ENCODE data around the gene ACVR1B. TPM values are rescaled to one million over a fixed set of nuclear protein-coding genes. Genes with fewer than 3 reads are reported as not detected.

ACVR1B gene
- total and polyA plus RNA-seq, 2 experiments from 2014 or later, result 5.7 to 22.4 TPM

GRCh38 chr12:52009081-52009751, 57.7 kb downstream of the ACVR1B start:
- no peaks in the 10 kb centered on the region for H3K79me2 ChIP-seq
- peaks cover 33% of the 10 kb centered on the region for H3K27me3 ChIP-seq
- peak overlapping the region; percentile 92 for H3K27ac ChIP-seq
- no peaks in the 10 kb centered on the region for H3K9me3 ChIP-seq (ENCODE audit: low read depth)
- no peaks in the 10 kb centered on the region for H4K20me1 ChIP-seq (ENCODE audit: insufficient read depth, poor library complexity, severe bottlenecking)
- WGBS (ENCODE audit: low lambda C conversion rate, missing lambda C conversion rate), result 89% methylated on average over 10 of the region's 10 CpGs
- peaks cover 20% of the 10 kb centered on the region for H3K4me1 ChIP-seq (ENCODE audit: insufficient read depth)
- no peak overlapping the region for H2AFZ ChIP-seq
- H3K4me3 ChIP-seq, result no peak overlapping the region
- no peak for DNase-seq (ENCODE audit: low spot score)
- H3K9me2 ChIP-seq (replicated peaks; ENCODE audit: insufficient read depth), result no peaks in the 10 kb centered on the region
- no peaks in the 10 kb centered on the region for H3K36me3 ChIP-seq (replicated peaks; ENCODE audit: insufficient read depth, low read depth)
- TF ChIP-seq EZH2 (IDR thresholded peaks at IDR 0.05; ENCODE audit: borderline replicate concordance) (no peak), CTCF (IDR thresholded peaks at IDR 0.05; ENCODE audit: poor library complexity) (no peak), EZH2phosphoT487 (IDR thresholded peaks at IDR 0.05; ENCODE audit: low read depth, severe bottlenecking, unreplicated experiment) (no peak)
- H3K4me2 ChIP-seq, result peak overlapping the region; percentile 64

- Histone ChIP-seq H3K27ac (peak overlapping the region; percentile 92), H3K9me2 (replicated peaks; ENCODE audit: insufficient read depth) (no peaks in the 10 kb centered on the region), H4K20me1 (ENCODE audit: insufficient read depth, poor library complexity, severe bottlenecking) (no peaks in the 10 kb centered on the region), H3K4me2 (peak overlapping the region; percentile 64), H3K9me3 (ENCODE audit: low read depth) (no peaks in the 10 kb centered on the region), H3K4me3 (no peak overlapping the region), H3K36me3 (replicated peaks; ENCODE audit: insufficient read depth, low read depth) (no peaks in the 10 kb centered on the region), H3K79me2 (no peaks in the 10 kb centered on the region), H3K4me1 (ENCODE audit: insufficient read depth) (peaks cover 20% of the 10 kb centered on the region), H3K27me3 (peaks cover 30% of the 10 kb centered on the region), H2AFZ (no peak overlapping the region)
- peak; percentile 90 for DNase-seq (ENCODE audit: low spot score)
- 40% methylated on average over 5 of the region's 11 CpGs for WGBS (ENCODE audit: low lambda C conversion rate, missing lambda C conversion rate)
- TF ChIP-seq EZH2phosphoT487 (IDR thresholded peaks at IDR 0.05; ENCODE audit: low read depth, severe bottlenecking, unreplicated experiment) (no peak), EZH2 (IDR thresholded peaks at IDR 0.05; ENCODE audit: borderline replicate concordance) (no peak), CTCF (IDR thresholded peaks at IDR 0.05; ENCODE audit: poor library complexity) (no peak)
Measured at GRCh38 chr12:52010152-52010622, 58.7 kb downstream of the ACVR1B start.

GRCh38 chr12:52010692-52011601, 59.4 kb downstream of the ACVR1B start:
- Histone ChIP-seq H3K9me2 (replicated peaks; ENCODE audit: insufficient read depth) (no peaks in the 10 kb centered on the region), H3K9me3 (ENCODE audit: low read depth) (no peaks in the 10 kb centered on the region), H3K79me2 (no peaks in the 10 kb centered on the region), H4K20me1 (ENCODE audit: insufficient read depth, poor library complexity, severe bottlenecking) (no peaks in the 10 kb centered on the region), H3K4me3 (no peak overlapping the region), H3K27me3 (peaks cover 27% of the 10 kb centered on the region), H3K27ac (peak overlapping the region; percentile 92), H3K4me2 (peak overlapping the region; percentile 55), H3K4me1 (ENCODE audit: insufficient read depth) (peaks cover 19% of the 10 kb centered on the region), H3K36me3 (replicated peaks; ENCODE audit: insufficient read depth, low read depth) (no peaks in the 10 kb centered on the region), H2AFZ (no peak overlapping the region)
- TF ChIP-seq CTCF (IDR thresholded peaks at IDR 0.05; ENCODE audit: poor library complexity), result no peak
- TF ChIP-seq EZH2 (IDR thresholded peaks at IDR 0.05; ENCODE audit: borderline replicate concordance), result no peak
- no peak for TF ChIP-seq EZH2phosphoT487 (IDR thresholded peaks at IDR 0.05; ENCODE audit: low read depth, severe bottlenecking, unreplicated experiment)
- WGBS (ENCODE audit: low lambda C conversion rate, missing lambda C conversion rate), result 71% methylated on average over 8 of the region's 8 CpGs
- no peak for DNase-seq (ENCODE audit: low spot score)
